Panc1 (cell line): ENCODE measurements around the gene ADD1.

Experiments
- POLR2AphosphoS5 ChIP-seq: IDR thresholded peaks from 2 replicates; pipeline ENCODE4 v1.6.1; 2012; ENCODE audit warnings: mild to moderate bottlenecking, low read depth, low read length, moderate library complexity
- SIN3A ChIP-seq: IDR thresholded peaks from 2 replicates; pipeline ENCODE4 v1.6.1; 2012; ENCODE audit warnings: low read depth, mild to moderate bottlenecking, low read length, moderate library complexity, borderline replicate concordance; ENCODE audit not compliant: insufficient read depth
- TCF7L2 ChIP-seq: IDR thresholded peaks from 2 replicates; pipeline ENCODE4 v1.6.1; 2011; ENCODE audit warnings: mild to moderate bottlenecking, low read depth, low read length, inconsistent platforms
- TF ChIP-seq, protein P1 (sequence below): fragments of 450-650 bp; IDR thresholded peaks from 2 replicates; pipeline ENCODE4 v1.5.1; 2017; ENCODE audit warnings: mild to moderate bottlenecking
- TF ChIP-seq, protein P2 (sequence below), 2 experiments: IDR thresholded peaks; 2 replicates each; pipeline ENCODE4 v1.6.1; 2011 to 2012; ENCODE audit warnings: low read depth in 2 of 2, control low read depth in 1 of 2, low read length in 1 of 2, mild to moderate bottlenecking in 1 of 2, moderate library complexity in 1 of 2; ENCODE audit not compliant: insufficient read depth in 1 of 2

DNA sequence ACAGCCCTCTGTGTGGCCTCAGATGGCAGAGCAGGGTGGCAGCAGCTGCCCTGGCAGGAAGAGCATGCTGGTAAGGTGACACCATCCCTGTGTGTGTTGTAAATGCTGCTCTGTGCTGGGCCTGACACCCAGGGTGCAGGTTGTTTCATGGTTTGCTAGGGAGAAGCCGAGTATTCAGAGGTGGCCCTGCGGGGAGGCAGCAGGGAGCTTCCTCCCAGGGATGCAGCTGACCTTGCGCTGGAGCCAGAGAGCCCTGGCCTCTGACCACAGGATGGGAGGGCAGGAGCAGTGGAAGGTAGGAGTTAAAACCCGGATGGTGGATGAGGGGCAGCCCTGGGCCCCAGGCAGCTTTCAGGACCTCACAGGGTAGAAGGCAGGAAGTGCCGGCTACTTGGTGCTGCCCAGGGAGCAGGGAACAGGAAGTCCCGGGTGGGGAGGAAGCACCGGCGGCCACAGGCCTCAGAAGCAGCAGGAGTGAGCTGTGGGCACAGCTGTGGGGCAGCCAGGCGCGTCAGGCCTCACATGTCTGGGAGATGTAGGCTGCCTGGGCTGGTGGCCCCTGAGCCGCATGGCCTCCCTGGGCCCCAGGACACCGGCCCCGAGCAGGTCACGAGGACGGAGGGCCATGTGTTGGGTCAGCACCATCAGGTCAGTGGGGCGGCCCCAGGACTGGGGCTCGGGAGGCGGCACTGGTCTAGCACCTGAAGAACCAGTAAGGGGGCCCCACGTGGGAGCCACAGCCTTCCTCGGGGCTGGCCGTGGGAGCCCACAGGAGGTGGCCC, 31.6 kb upstream of the ADD1 start:
- TF ChIP-seq, protein P1, sequence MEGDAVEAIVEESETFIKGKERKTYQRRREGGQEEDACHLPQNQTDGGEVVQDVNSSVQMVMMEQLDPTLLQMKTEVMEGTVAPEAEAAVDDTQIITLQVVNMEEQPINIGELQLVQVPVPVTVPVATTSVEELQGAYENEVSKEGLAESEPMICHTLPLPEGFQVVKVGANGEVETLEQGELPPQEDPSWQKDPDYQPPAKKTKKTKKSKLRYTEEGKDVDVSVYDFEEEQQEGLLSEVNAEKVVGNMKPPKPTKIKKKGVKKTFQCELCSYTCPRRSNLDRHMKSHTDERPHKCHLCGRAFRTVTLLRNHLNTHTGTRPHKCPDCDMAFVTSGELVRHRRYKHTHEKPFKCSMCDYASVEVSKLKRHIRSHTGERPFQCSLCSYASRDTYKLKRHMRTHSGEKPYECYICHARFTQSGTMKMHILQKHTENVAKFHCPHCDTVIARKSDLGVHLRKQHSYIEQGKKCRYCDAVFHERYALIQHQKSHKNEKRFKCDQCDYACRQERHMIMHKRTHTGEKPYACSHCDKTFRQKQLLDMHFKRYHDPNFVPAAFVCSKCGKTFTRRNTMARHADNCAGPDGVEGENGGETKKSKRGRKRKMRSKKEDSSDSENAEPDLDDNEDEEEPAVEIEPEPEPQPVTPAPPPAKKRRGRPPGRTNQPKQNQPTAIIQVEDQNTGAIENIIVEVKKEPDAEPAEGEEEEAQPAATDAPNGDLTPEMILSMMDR: no peak
- no peak for TF ChIP-seq POLR2AphosphoS5
- TF ChIP-seq TCF7L2: no peak
- no peak for TF ChIP-seq SIN3A
- TF ChIP-seq, protein P2, sequence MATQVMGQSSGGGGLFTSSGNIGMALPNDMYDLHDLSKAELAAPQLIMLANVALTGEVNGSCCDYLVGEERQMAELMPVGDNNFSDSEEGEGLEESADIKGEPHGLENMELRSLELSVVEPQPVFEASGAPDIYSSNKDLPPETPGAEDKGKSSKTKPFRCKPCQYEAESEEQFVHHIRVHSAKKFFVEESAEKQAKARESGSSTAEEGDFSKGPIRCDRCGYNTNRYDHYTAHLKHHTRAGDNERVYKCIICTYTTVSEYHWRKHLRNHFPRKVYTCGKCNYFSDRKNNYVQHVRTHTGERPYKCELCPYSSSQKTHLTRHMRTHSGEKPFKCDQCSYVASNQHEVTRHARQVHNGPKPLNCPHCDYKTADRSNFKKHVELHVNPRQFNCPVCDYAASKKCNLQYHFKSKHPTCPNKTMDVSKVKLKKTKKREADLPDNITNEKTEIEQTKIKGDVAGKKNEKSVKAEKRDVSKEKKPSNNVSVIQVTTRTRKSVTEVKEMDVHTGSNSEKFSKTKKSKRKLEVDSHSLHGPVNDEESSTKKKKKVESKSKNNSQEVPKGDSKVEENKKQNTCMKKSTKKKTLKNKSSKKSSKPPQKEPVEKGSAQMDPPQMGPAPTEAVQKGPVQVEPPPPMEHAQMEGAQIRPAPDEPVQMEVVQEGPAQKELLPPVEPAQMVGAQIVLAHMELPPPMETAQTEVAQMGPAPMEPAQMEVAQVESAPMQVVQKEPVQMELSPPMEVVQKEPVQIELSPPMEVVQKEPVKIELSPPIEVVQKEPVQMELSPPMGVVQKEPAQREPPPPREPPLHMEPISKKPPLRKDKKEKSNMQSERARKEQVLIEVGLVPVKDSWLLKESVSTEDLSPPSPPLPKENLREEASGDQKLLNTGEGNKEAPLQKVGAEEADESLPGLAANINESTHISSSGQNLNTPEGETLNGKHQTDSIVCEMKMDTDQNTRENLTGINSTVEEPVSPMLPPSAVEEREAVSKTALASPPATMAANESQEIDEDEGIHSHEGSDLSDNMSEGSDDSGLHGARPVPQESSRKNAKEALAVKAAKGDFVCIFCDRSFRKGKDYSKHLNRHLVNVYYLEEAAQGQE (IDR thresholded peaks at IDR 0.05; ENCODE audit: insufficient read depth in 1 of 2, low read depth in 2 of 2, low read length in 1 of 2): no peak
